ENCODE measurements around the gene SELP. TPM values are rescaled to one million over a fixed set of nuclear protein-coding genes. Genes with fewer than 3 reads are reported as not detected.
"Not testable (repeated sequence)": the region's sequence is repeated elsewhere in the genome, so short reads cannot be mapped to it uniquely, and the experiment has no call there.

Gene SELP
- total and polyA plus RNA-seq, 2 of the 13 experiments (the other 11 are each of a cell fraction or from before 2014, with no cell fraction given): 0.11 TPM; not detected in 1

GRCh38 chr1:169661066-169661465 is 31.1 kb upstream of the SELP start:
- H3K9ac ChIP-seq (ENCODE audit: insufficient read depth, low read depth, low read length); BruUV-seq (replicated peaks); H3K4me2 ChIP-seq (ENCODE audit: low read depth, low read length); ATAC-seq; H4K20me1 ChIP-seq (ENCODE audit: insufficient read depth, low read length); CTCF ChIA-PET (ENCODE audit: low intra/inter-chr PET ratio, low total read pairs); H3K27ac ChIP-seq (ENCODE audit: extremely low read length, insufficient read depth, low read length); H3K4me3 ChIP-seq (replicated peaks in 1 of 3; ENCODE audit: insufficient read depth in 1 of 3, low read depth in 2 of 3, low read length in 3 of 3); POLR2A ChIA-PET; DNase-seq (ENCODE audit: low spot score); intact Hi-C loops (cut with micrococcal nuclease; ENCODE audit: unreplicated experiment); FAIRE-seq; H3K79me2 ChIP-seq (ENCODE audit: insufficient read depth, low read length); in situ Hi-C loops (cut with HindIII; ENCODE audit: extremely low pct_ligation_motif_present, low pct_unique_long_range_greater_than_20kb); H3K4me1 ChIP-seq (ENCODE audit: insufficient read depth, low read length); H3K36me3 ChIP-seq (replicated peaks in 1 of 2; ENCODE audit: control insufficient read depth in 1 of 2, insufficient read depth in 2 of 2, low read length in 2 of 2); H2AFZ ChIP-seq (ENCODE audit: low read length); H3K9me3 ChIP-seq (ENCODE audit: low read length); H3K27me3 ChIP-seq (ENCODE audit: control insufficient read depth in 1 of 2, insufficient read depth in 2 of 2, low read length in 2 of 2): not testable (repeated sequence)
- WGBS (ENCODE audit: low lambda C conversion rate): 82% methylated on average over 12 of the region's 16 CpGs

GRCh38 chr1:169658777-169659176 is 28.9 kb upstream of the SELP start:
- H3K36me3 ChIP-seq (replicated peaks in 1 of 2; ENCODE audit: control insufficient read depth in 1 of 2, insufficient read depth in 2 of 2, low read length in 2 of 2); H3K4me3 ChIP-seq (replicated peaks in 1 of 3; ENCODE audit: insufficient read depth in 1 of 3, low read depth in 2 of 3, low read length in 3 of 3); H3K79me2 ChIP-seq (ENCODE audit: insufficient read depth, low read length); H3K9me3 ChIP-seq (ENCODE audit: low read length); H3K27ac ChIP-seq (ENCODE audit: extremely low read length, insufficient read depth, low read length); H4K20me1 ChIP-seq (ENCODE audit: insufficient read depth, low read length); H2AFZ ChIP-seq (ENCODE audit: low read length); in situ Hi-C loops (cut with HindIII; ENCODE audit: extremely low pct_ligation_motif_present, low pct_unique_long_range_greater_than_20kb); H3K4me1 ChIP-seq (ENCODE audit: insufficient read depth, low read length); ATAC-seq; BruUV-seq (replicated peaks); POLR2A ChIA-PET; DNase-seq (ENCODE audit: low spot score); H3K9ac ChIP-seq (ENCODE audit: insufficient read depth, low read depth, low read length); H3K27me3 ChIP-seq (ENCODE audit: control insufficient read depth in 1 of 2, insufficient read depth in 2 of 2, low read length in 2 of 2); CTCF ChIA-PET (ENCODE audit: low intra/inter-chr PET ratio, low total read pairs); intact Hi-C loops (cut with micrococcal nuclease; ENCODE audit: unreplicated experiment); H3K4me2 ChIP-seq (ENCODE audit: low read depth, low read length); FAIRE-seq: not testable (repeated sequence)

- intact Hi-C loops (cut with micrococcal nuclease; ENCODE audit: unreplicated experiment): no loop called here
- Histone ChIP-seq H3K4me3 (replicated peaks in 1 of 3; ENCODE audit: insufficient read depth in 1 of 3, low read depth in 2 of 3, low read length in 3 of 3) (no peak overlapping the region), H3K27ac (ENCODE audit: extremely low read length, insufficient read depth, low read length) (no peak overlapping the region), H3K27me3 (ENCODE audit: control insufficient read depth in 1 of 2, insufficient read depth in 2 of 2, low read length in 2 of 2) (no peaks in the 10 kb centered on the region), H3K4me2 (ENCODE audit: low read depth, low read length) (no peak overlapping the region), H3K9me3 (ENCODE audit: low read length) (no peaks in the 10 kb centered on the region), H3K79me2 (ENCODE audit: insufficient read depth, low read length) (no peaks in the 10 kb centered on the region), H4K20me1 (ENCODE audit: insufficient read depth, low read length) (no peaks in the 10 kb centered on the region), H3K9ac (ENCODE audit: insufficient read depth, low read depth, low read length) (no peak overlapping the region), H2AFZ (ENCODE audit: low read length) (no peak overlapping the region), H3K4me1 (ENCODE audit: insufficient read depth, low read length) (no peaks in the 10 kb centered on the region), H3K36me3 (replicated peaks in 1 of 2; ENCODE audit: control insufficient read depth in 1 of 2, insufficient read depth in 2 of 2, low read length in 2 of 2) (no peaks in the 10 kb centered on the region)
- WGBS (ENCODE audit: low lambda C conversion rate): 46% methylated on average over 2 of the region's 2 CpGs
- no peak for TF ChIP-seq ZNF232 (CRISPR knock-in tag; IDR thresholded peaks at IDR 0.05; ENCODE audit: borderline replicate concordance)
- 0 out of 2 replicates have a peak, but pooled peaks have one; percentile 3 for TF ChIP-seq CREB1 (IDR thresholded peaks at IDR 0.05)
- TF ChIP-seq CREB1 (CRISPR knock-in tag; IDR thresholded peaks at IDR 0.05): no peak
- ChIA-PET POLR2A (no interaction called here), CTCF (ENCODE audit: low intra/inter-chr PET ratio, low total read pairs) (no interaction called here)
- ATAC-seq (no peak), DNase-seq (ENCODE audit: low spot score) (no peak), FAIRE-seq (no peak)
- in situ Hi-C loops (cut with HindIII; ENCODE audit: extremely low pct_ligation_motif_present, low pct_unique_long_range_greater_than_20kb): no loop called here
- no TSS peak for BruUV-seq (replicated peaks)
Measured at GRCh38 chr1:169653873-169654272, 23.9 kb upstream of the SELP start.

All from HepG2 (cell line).